ENCODE measurements around the gene KIAA0825.

Gene KIAA0825

DNA sequence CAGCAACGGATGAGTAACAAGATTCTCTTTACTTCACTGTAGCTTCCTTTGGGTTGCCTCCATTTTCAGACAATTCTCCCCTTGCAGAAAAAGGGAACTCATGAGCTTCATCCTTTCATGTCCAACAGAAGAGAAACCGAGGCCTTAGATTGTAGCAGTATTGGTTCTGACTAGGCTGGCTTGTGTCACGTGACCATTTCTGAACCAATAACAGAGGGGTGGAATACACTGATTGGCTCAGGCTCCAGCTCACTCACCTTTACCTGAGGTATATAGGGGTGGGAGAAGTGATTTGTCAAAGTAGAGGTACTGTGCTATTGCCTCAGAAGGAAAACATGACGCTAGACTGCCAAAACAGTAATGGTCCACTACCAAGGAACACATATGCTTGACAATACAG is 343.7 kb downstream of the KIAA0825 start:
- H3K27me3 Mint-ChIP-seq: no peaks in the 10 kb centered on the region
- H3K27ac Mint-ChIP-seq: no peak overlapping the region
- peaks cover 7% of the 10 kb centered on the region for H3K9me3 Mint-ChIP-seq
- no peaks in the 10 kb centered on the region for H3K36me3 Mint-ChIP-seq (ENCODE audit: low read depth)
- H3K4me3 Mint-ChIP-seq: no peak overlapping the region
- DNase-seq: no peak
- H3K4me1 Mint-ChIP-seq (ENCODE audit: low read depth): no peaks in the 10 kb centered on the region

DNA sequence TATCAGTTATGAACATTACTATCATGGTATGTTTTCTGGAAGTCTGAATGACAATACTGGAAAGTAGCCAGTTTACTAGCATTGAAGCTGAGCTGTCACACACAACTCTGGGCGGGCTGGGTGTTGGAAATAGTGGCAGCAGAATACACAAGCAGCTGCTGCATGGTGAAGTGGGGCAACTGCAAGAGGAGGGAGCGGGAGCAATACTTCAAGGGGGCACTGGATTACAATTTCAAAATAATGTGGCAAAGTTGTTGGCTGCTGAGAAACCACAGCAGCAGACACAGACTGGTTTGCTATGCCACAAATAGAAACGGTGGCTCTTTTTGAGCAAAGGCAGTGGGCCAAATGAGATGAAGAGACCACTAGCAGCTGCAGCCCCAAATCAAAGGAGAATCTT is 350.2 kb downstream of the KIAA0825 start:
- no peak for DNase-seq

DNA sequence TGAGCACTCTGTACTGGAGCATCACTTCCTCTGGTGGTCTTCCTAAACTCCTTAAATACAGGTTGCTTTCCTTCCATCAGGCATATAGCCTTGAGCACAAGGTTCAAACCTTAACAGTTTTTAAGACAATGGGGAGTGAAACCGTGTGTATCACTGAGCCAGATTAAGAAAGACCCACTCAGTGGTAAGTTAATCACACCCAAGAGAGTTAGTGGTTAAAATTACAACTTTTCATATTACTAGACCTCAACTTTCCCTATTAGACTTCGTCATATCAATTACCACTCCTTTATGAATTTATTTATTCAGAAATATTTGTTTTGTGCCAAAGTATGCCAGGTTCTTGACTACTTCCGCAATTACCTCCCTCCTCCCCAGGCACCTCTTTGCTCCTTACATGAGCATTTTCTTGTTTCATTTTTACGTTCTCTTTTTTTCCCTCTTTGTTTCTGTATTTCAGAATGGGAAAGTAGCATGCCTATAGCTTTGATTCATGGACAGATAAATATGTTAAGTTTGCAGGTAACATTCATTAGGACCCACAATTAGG is 351.0 kb downstream of the KIAA0825 start:
- no peak overlapping the region for H3K4me3 Mint-ChIP-seq
- H3K4me1 Mint-ChIP-seq (ENCODE audit: low read depth): peaks cover 2% of the 10 kb centered on the region
- H3K27ac Mint-ChIP-seq: no peak overlapping the region
- peaks cover 11% of the 10 kb centered on the region for H3K9me3 Mint-ChIP-seq
- no peak for DNase-seq
- no peaks in the 10 kb centered on the region for H3K36me3 Mint-ChIP-seq (ENCODE audit: low read depth)
- H3K27me3 Mint-ChIP-seq: no peaks in the 10 kb centered on the region

More for the DNA sequence above, 350.2 kb downstream of the KIAA0825 start:
- Mint-ChIP-seq H3K27ac (no peak overlapping the region), H3K36me3 (ENCODE audit: low read depth) (no peaks in the 10 kb centered on the region), H3K4me1 (ENCODE audit: low read depth) (peaks cover under 1% of the 10 kb centered on the region), H3K27me3 (no peaks in the 10 kb centered on the region), H3K4me3 (no peak overlapping the region), H3K9me3 (peaks cover 11% of the 10 kb centered on the region)

DNA sequence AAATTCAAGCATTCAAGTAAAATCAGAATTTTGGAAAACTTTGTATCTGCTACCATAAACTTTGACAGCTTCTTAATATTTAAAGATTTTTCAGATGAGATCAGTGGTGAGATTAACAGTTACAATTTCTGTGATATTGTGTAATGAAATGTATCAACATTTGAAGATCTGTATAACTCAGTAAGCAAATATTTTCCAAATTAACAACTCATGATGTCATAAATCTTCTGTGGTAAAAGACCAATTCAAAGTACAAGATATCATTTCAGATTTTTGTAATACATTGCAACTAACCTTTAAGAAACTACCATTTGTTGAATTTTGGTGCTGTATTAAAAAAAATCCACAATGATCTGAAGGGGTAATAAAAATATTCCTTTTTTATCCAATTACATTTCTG is 352.2 kb downstream of the KIAA0825 start:
- no peak overlapping the region for H3K4me3 Mint-ChIP-seq
- no peak overlapping the region for H3K27ac Mint-ChIP-seq
- no peaks in the 10 kb centered on the region for H3K36me3 Mint-ChIP-seq (ENCODE audit: low read depth)
- peaks cover 11% of the 10 kb centered on the region for H3K9me3 Mint-ChIP-seq
- no peaks in the 10 kb centered on the region for H3K27me3 Mint-ChIP-seq
- DNase-seq: no peak
- peaks cover 2% of the 10 kb centered on the region for H3K4me1 Mint-ChIP-seq (ENCODE audit: low read depth)

DNA sequence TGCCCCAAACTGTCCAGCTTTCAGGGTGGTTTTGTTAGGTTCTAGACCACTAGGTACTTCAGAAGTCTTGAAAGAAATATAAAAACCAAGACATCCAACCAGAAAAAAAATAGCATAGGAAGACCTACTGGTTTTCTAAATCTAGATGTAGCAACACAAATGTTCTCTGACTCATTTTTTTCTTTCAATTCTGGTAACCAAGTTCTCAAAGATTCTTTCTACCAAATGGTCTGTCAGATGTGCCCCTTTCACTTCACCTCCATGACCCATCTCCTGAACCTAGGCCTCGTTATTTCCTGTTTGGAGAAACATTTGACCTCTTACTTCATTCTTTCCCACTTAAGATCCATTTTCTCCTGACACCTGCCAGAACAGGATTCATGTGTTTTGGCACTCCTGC is 355.3 kb downstream of the KIAA0825 start:
- DNase-seq: no peak
- no peak overlapping the region for H3K27ac Mint-ChIP-seq
- no peaks in the 10 kb centered on the region for H3K27me3 Mint-ChIP-seq
- H3K9me3 Mint-ChIP-seq: no peaks in the 10 kb centered on the region
- H3K36me3 Mint-ChIP-seq (ENCODE audit: low read depth): no peaks in the 10 kb centered on the region
- H3K4me1 Mint-ChIP-seq (ENCODE audit: low read depth): peaks cover 2% of the 10 kb centered on the region
- no peak overlapping the region for H3K4me3 Mint-ChIP-seq

DNA sequence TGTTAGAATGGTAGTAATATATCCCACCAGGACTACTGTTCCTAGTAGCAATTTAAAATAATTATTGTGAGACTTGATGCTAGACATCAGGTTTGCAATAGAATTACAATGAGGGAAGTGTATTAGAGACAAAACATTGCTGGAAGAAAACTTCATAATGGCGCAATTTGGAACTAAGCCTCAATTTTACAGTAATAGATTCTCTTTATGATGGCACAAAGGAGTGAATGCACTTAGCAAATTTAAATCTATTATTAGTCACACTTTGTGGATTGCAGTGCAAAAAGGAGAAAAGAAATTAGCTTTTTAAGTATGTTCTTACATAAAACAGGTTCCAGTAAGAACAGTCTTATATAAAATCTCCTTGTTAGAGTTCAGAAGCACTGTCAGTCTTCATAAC is 358.3 kb downstream of the KIAA0825 start:
- DNase-seq: no peak
- H3K9me3 Mint-ChIP-seq: no peaks in the 10 kb centered on the region

DNA sequence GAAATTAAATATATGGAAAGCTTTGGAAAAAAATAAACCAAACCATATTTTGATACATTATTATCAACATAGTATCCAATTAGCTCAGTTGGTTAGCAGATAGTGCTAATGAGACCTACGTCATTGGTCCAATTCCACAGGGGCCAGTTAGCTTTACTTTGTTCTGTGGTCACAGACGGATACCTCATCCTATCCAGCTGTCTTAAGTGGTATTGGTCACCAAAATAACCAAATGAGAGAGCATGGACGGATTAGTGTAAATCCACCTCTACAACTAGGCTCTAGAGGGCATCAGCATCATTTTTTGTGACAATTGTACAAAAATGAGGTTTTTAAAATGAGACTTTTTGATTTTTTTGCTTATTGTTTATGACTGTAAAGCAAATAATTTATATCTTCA is 364.2 kb downstream of the KIAA0825 start:
- Mint-ChIP-seq H3K4me1 (ENCODE audit: low read depth) (no peaks in the 10 kb centered on the region), H3K4me3 (no peak overlapping the region), H3K27me3 (no peaks in the 10 kb centered on the region), H3K36me3 (ENCODE audit: low read depth) (no peaks in the 10 kb centered on the region), H3K9me3 (no peaks in the 10 kb centered on the region), H3K27ac (no peak overlapping the region)
- DNase-seq: no peak

More for the DNA sequence above, 358.3 kb downstream of the KIAA0825 start:
- no peak overlapping the region for H3K27ac Mint-ChIP-seq
- no peak overlapping the region for H3K4me3 Mint-ChIP-seq
- H3K27me3 Mint-ChIP-seq: no peaks in the 10 kb centered on the region
- H3K4me1 Mint-ChIP-seq (ENCODE audit: low read depth): peaks cover 2% of the 10 kb centered on the region
- no peaks in the 10 kb centered on the region for H3K36me3 Mint-ChIP-seq (ENCODE audit: low read depth)

DNA sequence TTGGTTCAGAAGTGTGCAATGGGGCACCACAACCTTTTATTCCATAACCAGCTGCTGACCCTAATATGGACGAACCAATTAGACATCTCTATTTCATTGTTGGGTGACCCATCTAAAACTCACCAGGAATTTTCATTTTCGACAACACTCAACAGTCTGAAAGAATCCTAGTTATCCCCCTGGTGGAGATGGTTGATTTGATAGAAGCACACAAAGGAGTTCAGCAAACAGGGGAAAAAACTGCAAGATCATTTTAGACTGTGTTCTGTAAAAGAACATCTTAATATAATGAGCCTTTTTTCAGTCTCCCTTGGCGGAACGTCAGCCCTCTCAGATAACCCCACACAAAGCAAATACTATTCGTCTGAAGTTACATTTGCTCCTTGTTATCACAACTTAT is 367.4 kb downstream of the KIAA0825 start:
- no peak overlapping the region for H3K4me3 Mint-ChIP-seq
- H3K27me3 Mint-ChIP-seq: no peaks in the 10 kb centered on the region
- DNase-seq: no peak
- H3K27ac Mint-ChIP-seq: no peak overlapping the region
- no peaks in the 10 kb centered on the region for H3K36me3 Mint-ChIP-seq (ENCODE audit: low read depth)
- no peaks in the 10 kb centered on the region for H3K4me1 Mint-ChIP-seq (ENCODE audit: low read depth)
- no peaks in the 10 kb centered on the region for H3K9me3 Mint-ChIP-seq

DNA sequence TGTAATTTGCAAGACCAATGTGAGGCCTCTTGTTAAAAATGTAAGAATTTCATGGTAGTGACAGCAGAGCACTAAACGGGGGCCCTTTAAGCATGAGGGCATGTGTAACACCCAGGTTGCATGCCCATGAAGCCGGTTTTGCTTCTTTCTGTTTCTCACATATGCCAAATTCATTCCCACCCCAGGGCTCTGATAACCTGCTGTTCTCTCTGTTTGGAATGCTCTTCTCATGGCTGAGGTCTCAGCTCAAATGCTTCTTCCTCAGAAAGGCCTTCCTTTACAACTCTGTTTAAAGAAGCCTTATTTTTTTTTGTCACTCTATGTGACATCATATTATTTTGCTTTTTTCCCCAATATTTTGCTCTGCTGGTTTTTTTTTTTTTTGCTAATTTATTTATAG is 369.0 kb downstream of the KIAA0825 start:
- H3K27me3 Mint-ChIP-seq: no peaks in the 10 kb centered on the region
- no peak overlapping the region for H3K27ac Mint-ChIP-seq
- DNase-seq: no peak
- H3K36me3 Mint-ChIP-seq (ENCODE audit: low read depth): no peaks in the 10 kb centered on the region
- H3K4me3 Mint-ChIP-seq: no peak overlapping the region
- H3K9me3 Mint-ChIP-seq: no peaks in the 10 kb centered on the region
- no peaks in the 10 kb centered on the region for H3K4me1 Mint-ChIP-seq (ENCODE audit: low read depth)

DNA sequence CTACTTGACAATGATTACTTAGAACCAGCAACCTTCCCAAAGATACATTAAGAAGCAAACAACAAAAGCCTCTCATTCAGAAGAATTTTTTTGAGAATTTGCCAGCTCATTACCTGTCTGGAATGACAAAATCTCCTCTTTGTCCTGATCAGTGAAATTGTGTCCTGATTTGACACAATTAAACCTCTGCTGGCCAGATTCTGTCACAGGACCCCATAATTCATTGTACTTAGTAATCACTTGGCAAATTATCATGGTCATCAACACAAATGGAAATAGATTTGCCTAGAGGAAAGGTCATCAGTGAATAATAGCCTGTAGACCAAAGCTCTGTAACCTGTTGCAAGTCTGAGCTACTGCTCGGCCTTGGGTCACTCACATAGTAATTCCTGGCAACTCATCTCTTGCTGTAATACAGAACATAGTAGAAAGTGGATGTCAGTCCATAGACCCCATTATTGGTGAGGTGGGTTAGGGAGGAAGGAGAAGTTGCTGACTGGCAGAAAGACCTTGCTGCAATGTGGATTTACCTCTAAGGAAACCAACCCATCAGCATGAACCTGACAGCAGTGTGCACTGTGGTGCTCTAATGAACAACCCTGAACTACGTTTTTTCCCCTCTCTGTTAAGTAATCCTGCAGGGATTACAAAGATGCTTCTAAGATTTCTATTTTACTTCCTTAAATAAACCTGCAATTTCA is 370.1 kb downstream of the KIAA0825 start:
- Mint-ChIP-seq H3K9me3 (no peaks in the 10 kb centered on the region), H3K36me3 (ENCODE audit: low read depth) (no peaks in the 10 kb centered on the region), H3K4me3 (no peak overlapping the region), H3K27ac (no peak overlapping the region), H3K27me3 (no peaks in the 10 kb centered on the region), H3K4me1 (ENCODE audit: low read depth) (no peaks in the 10 kb centered on the region)
- no peak for DNase-seq

DNA sequence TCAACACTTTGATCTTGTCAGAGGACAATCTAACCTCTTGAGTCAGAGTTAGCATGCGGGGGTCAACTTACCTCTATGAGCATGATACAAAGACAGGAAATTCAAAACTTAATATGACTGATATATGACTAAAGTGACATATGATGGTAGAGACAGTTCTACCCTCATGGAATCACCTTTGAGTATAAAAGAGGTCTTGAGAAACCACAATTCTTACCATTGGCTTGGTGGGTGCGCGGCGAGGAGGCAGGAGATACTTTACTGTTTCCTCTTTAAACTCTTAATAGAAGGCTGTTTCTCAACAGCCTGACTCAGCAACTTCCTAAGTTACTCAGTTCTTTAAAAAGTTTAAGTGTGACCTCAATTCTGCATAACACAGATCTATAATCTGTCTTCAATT is 372.8 kb downstream of the KIAA0825 start:
- Mint-ChIP-seq H3K4me3 (no peak overlapping the region), H3K9me3 (no peaks in the 10 kb centered on the region), H3K27ac (no peak overlapping the region), H3K36me3 (ENCODE audit: low read depth) (no peaks in the 10 kb centered on the region), H3K4me1 (ENCODE audit: low read depth) (no peaks in the 10 kb centered on the region), H3K27me3 (no peaks in the 10 kb centered on the region)
- no peak for DNase-seq

DNA sequence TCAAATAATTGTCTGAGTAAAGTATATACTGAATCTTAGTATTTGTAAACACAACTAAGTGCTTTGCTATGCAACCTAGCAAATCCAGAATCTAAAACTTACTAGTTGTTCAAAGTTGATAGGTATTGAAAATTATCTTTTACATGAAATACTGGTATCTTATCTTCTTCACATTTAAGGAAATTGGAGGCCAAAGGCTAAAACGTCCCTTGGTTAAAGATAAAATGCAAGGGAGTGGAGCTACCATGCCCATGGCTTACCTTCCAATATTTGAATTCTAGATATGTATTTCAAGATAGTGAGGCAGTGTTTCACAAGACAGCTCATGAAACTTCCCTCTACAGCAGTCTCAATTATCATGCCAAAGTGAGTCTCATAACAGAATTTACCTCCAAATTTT is 373.5 kb downstream of the KIAA0825 start:
- H3K36me3 Mint-ChIP-seq (ENCODE audit: low read depth): no peaks in the 10 kb centered on the region
- no peaks in the 10 kb centered on the region for H3K27me3 Mint-ChIP-seq
- H3K4me3 Mint-ChIP-seq: no peak overlapping the region
- no peak overlapping the region for H3K27ac Mint-ChIP-seq
- no peaks in the 10 kb centered on the region for H3K9me3 Mint-ChIP-seq
- H3K4me1 Mint-ChIP-seq (ENCODE audit: low read depth): no peaks in the 10 kb centered on the region
- no peak for DNase-seq

DNA sequence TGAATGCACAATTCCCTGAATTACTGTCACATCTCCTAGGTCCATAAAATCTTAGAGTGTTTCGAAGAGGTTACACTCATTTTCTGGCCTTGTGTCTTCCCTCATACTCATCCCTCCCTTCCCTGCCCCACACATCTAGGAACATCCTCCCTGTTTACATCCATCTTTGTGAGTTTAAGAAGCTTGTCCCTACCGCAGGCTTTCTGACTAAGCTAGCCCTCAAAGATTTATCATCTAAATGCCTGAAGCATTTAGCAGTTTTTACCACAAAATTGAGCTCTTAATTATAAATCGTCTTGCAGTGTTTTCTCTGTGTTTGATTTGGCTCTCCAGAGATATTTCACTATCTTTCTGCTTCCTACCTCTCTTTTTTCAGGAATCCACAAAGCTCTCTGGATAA is 374.8 kb downstream of the KIAA0825 start:
- no peak for DNase-seq
- no peak overlapping the region for H3K4me3 Mint-ChIP-seq
- no peaks in the 10 kb centered on the region for H3K27me3 Mint-ChIP-seq
- no peaks in the 10 kb centered on the region for H3K9me3 Mint-ChIP-seq
- H3K4me1 Mint-ChIP-seq (ENCODE audit: low read depth): no peaks in the 10 kb centered on the region
- H3K27ac Mint-ChIP-seq: no peak overlapping the region
- no peaks in the 10 kb centered on the region for H3K36me3 Mint-ChIP-seq (ENCODE audit: low read depth)

DNA sequence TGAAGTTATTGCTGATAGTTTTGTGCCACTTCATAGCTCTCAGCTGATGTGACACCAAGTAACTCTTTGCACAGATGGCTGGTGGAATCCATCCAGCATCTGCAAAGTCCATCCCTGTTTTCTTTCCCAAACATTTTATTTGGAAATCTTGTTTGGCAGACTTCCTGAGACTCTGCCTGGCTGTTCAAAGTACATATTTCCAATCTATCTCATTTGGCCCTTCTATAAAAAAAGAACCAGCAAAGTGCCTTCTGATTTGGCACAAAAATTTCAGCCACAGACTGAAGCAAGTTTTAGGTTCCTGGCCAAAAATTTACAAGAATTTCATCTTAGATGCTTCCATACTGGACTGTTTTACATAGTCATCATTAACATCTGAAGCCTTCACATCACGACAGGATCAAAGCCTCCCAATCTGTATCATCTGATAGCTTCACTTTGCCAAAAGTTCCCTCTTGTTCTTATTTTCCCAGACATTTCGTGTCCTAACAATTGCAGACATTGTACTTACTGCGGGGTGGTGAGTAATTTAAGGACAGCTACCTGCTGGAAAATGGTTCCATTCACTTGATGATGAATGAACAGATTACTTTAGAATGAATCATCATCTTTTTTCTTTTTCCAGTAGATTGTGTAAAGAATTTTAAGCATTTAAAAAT is 377.3 kb downstream of the KIAA0825 start:
- no peak overlapping the region for H3K27ac Mint-ChIP-seq
- no peaks in the 10 kb centered on the region for H3K9me3 Mint-ChIP-seq
- H3K4me3 Mint-ChIP-seq: no peak overlapping the region
- no peaks in the 10 kb centered on the region for H3K36me3 Mint-ChIP-seq (ENCODE audit: low read depth)
- no peaks in the 10 kb centered on the region for H3K4me1 Mint-ChIP-seq (ENCODE audit: low read depth)
- no peaks in the 10 kb centered on the region for H3K27me3 Mint-ChIP-seq
- no peak for DNase-seq

DNA sequence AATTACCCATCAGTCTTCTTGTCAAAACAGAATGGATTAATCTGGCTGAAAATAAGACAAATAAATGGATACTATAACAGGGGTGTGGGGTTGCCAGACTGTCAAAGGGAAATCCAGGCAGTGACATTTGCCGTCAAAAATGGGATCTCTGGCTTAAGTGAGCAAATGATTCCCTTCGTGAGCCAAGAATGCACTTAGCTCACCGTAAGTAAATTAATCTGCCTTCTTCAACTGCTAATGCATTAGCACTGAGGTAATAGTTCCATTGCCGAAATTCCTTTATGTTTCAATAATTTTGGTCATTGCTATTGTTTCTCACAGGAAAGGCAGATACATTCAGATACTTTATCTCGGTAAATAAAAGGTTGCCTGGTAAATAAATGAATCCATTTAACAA is 377.8 kb downstream of the KIAA0825 start:
- H3K27me3 Mint-ChIP-seq: no peaks in the 10 kb centered on the region
- H3K36me3 Mint-ChIP-seq (ENCODE audit: low read depth): no peaks in the 10 kb centered on the region
- no peak overlapping the region for H3K4me3 Mint-ChIP-seq
- DNase-seq: no peak
- no peaks in the 10 kb centered on the region for H3K4me1 Mint-ChIP-seq (ENCODE audit: low read depth)
- H3K9me3 Mint-ChIP-seq: no peaks in the 10 kb centered on the region
- H3K27ac Mint-ChIP-seq: no peak overlapping the region
